SK-N-DZ (cell line): ENCODE data around the gene OSGIN1.

Source experiments
- DNase-seq: peaks from one replicate; pipeline ENCODE4 v3.0.0-alpha.2; 2015; ENCODE audit warnings: low spot score

The OSGIN1 gene

GRCh38 chr16:83958137-83958845 is 5.3 kb downstream of the OSGIN1 start:
- DNase-seq: no peak

GRCh38 chr16:83958846-83959565 is 6.0 kb downstream of the OSGIN1 start:
- DNase-seq: no peak

DNA sequence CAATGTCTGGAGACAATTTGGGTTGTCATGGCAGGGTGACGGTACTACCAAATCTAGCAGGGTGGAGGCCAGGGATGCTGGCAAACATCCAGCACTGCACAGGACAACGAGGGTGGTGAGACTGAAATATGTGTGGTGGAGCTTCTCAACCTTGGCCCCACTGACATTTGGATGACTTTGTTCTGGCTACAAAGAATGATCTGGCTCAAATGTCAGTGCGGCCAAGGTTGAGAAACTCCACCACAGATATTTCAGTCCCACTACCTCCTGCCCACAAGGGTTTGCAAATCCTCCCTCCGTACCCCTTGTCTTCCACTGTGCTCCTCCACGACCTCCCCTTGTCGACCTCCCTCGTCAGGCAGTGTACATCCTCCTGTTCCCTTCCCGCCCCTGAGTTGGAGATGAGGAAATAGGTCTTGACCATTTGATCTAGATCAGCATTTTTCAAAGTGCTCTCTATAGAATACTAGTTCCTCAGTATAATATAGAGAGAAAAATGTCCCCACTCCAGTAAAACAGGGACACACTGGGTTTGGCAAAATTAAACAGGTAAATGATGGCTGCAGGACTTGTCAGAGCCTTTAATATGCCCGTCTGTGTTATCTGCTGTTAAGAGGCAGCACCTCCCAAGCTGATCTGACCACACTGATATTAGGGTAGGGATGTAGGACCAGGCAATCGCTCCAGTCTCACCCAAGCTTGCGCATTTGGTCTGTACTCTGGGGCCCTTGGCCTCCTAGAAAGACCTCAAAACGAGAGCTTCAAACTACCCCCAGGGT is 6.8 kb downstream of the OSGIN1 start:
- no peak for DNase-seq

- no peak for DNase-seq
These were observed 7.6 kb downstream of the OSGIN1 start for GRCh38 chr16:83960521-83961249.

DNA sequence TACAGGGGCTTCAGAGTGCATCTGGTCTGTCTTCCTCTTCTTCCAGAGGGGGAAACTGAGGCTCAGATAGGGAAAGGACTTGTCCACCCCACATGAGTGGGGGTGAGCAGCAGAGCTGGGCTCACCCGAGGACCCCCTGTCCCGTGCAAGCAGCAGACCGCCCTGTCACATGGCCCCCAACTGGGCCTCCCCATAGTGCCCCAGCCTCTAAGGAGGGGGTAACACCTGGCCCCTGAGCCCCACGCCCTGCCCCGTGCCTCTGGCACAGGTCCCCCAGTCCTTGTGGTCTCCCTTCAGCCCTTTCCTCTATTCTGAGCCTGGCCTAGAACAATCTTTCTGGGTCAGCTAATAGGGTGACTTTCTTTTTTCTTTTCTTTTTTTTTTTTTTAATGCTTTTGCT is 8.6 kb downstream of the OSGIN1 start:
- DNase-seq: no peak

GRCh38 chr16:83963277-83964119 is 10.5 kb downstream of the OSGIN1 start:
- DNase-seq: no peak

GRCh38 chr16:83964684-83965443 is 11.8 kb downstream of the OSGIN1 start:
- DNase-seq: no peak

GRCh38 chr16:83965444-83966152 is 12.6 kb downstream of the OSGIN1 start:
- no peak for DNase-seq

GRCh38 chr16:83966153-83966696 is 13.2 kb downstream of the OSGIN1 start:
- no peak for DNase-seq

DNA sequence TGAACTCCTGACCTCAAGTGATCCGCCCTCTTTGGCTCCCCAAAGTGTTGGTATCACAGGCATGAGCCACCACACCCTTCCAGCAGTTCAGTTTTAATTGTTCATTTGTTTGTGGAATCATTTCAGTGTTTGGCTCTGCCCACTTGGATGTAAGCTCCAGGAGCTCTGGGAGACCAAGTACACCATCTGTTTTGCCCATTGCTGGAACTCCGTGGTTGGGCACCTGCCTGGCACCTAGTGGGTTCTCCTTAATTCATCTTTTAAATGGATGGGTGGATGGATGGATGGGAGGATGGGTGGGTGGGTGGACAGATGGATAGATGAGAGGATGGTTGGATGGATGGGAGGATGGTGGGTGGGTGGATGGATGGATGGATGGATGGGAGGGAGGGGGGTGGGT is 14.1 kb downstream of the OSGIN1 start:
- DNase-seq: no peak

GRCh38 chr16:83967838-83968305 is 14.8 kb downstream of the OSGIN1 start, which contains the start of gene NECAB2:
NECAB2 (plus strand) TSS chr16:83968244; CDS start chr16:83968649, 405 bp downstream.
- DNase-seq: no peak

- no peak for DNase-seq
These were observed 15.3 kb downstream of the OSGIN1 start for GRCh38 chr16:83968306-83968851.

DNA sequence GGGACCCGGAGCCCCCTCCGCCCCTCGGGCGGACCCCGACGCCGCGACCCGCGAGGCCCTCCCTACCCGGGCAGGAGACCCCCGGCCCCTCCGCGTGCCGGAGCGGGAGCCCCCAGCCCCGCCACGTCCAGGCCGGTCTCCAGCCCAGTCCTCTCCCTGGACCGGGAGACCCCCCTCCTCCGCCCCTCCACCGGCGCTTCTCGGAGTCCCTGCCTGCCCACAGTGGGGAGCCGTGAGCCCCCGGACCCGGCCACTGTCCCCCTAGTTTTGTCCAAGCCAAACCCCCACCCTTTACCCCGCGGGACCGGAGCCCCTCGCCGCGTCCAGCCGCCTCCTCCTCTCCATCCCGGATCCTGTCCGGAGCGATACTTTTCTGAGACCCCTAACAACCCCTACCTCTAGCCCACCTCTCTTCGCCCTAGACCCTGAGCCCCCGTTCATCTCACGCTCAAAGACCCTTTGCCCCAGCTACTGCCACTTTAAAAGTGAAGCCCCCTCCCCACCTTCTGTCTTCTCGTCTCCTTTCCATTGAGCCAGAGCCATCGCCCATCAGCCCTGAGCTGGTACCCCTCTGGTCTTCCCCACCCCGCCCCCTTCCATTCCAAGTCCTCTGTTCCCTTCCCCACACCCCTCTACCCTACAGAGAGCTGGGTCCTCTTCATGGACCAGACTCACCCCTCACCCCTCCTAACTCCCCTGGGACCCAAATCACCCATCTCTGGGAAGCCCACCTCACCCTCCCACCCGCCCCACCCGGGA is 16.0 kb downstream of the OSGIN1 start:
- DNase-seq: no peak

GRCh38 chr16:83969771-83970429 is 16.9 kb downstream of the OSGIN1 start:
- DNase-seq: no peak

DNA sequence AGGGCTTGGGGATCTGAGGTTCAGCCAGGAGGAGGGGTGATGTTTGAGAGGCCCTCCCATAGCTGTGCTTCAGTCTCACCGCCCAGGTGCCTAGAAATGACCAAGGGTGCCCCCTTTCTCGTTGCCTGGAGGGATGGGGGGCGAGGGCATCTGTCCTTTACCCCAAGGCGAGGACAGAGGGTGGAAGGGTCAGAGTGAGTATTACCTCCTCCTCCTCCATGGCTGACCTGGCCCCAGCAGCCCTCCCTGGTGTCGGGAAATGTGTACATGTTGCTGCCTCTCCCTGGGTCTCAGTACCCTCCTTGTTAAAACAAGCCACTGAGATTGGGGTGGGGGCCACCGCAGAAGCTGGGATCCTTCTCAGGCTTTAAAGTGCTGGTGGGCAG is 17.4 kb downstream of the OSGIN1 start:
- DNase-seq: no peak

DNA sequence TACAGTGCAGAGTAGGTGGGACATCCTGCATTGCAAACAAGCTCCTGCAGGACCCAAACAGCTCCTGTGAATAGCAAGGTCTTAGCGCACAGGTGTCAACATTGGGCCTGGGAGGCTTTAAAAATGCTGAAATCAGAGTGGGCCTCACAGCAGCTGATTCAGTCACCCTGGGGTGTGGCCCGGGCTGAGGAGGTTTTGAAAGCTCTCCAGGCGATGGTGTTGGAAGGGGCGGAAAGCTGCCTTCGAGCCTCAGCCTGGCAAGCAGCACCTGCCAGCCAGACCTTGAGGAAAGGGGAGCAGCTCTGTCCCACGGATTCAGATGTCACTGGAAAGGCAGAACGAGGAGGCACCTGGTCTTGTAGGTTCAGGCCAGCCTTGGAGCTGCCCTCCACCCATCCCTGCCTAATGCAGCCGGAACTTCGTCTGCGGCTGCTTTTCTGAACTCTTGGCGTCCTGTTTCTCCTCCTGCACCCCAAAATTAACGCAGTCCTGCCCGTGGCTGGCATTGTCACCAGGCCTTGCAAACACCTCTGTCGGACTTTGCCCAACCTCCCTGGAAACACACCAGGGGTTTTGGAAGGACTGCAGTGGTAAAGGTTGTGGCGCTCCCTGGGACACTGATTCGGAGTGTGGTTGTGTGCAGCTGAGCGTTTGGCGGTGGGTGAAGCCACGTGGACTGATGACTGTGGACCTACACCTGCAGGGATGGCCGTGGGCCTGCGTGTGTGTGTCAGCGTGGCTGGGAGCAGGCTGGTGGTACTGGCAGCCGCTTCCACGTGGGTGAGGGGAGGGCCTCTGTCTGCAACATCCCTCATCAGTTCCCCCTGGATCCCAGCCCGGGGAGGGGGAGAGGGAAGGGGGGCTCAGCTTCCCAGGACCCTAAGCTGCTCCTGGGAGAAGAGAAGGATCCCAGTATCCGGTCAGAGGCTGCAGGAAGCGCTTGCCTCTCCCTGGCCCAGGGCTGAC is 18.4 kb downstream of the OSGIN1 start:
- DNase-seq: no peak
